Measurements from ENCODE around the gene LHB.
A peak's percentile ranks its signal among the peaks of the same experiment; 100 is the strongest.
"Not testable (repeated sequence)": the region's sequence is repeated elsewhere in the genome, so short reads cannot be mapped to it uniquely, and the experiment has no call there.

The LHB gene

GRCh38 chr19:49038111-49038510 is 21.2 kb upstream of the LHB start:
- not testable (repeated sequence) for DNase-seq

- DNase-seq: peak in 1 of 5 experiments; percentile 60
Measured at GRCh38 chr19:49036815-49037214, 19.9 kb upstream of the LHB start, which contains the start of gene CGB1. CGB1 (minus strand) TSS chr19:49036895; CDS start chr19:49036711, 184 bp downstream.

- DNase-seq: peak in 4 of 5 experiments; percentile 32 to 77 (median 42)
Measured at GRCh38 chr19:49031642-49032301, 14.9 kb upstream of the LHB start, which contains the start of gene CGB2. CGB2 (plus strand) TSS chr19:49031890; CDS start chr19:49032096, 206 bp downstream.

GRCh38 chr19:49030323-49030722 is 13.4 kb upstream of the LHB start:
- DNase-seq: not testable (repeated sequence)

GRCh38 chr19:49029749-49030148 is 12.9 kb upstream of the LHB start:
- DNase-seq: not testable (repeated sequence)

GRCh38 chr19:49028686-49029085 is 11.8 kb upstream of the LHB start:
- not testable (repeated sequence) for DNase-seq

GRCh38 chr19:49025599-49025998 is 8.7 kb upstream of the LHB start:
- not testable (repeated sequence) for DNase-seq

- not testable (repeated sequence) for DNase-seq
Measured at GRCh38 chr19:49025088-49025487, 8.2 kb upstream of the LHB start.

- DNase-seq: not testable (repeated sequence)
Measured at GRCh38 chr19:49024233-49024632, 7.3 kb upstream of the LHB start, which contains the start of gene CGB3. CGB3 (minus strand) TSS chr19:49024333; CDS start chr19:49023971, 362 bp downstream.

- DNase-seq: no peak
Measured at GRCh38 chr19:49022116-49022515, 5.2 kb upstream of the LHB start.

GRCh38 chr19:49020931-49021895 is 4.3 kb upstream of the LHB start:
- peak in 1 of 5 experiments; percentile 12 for DNase-seq

- DNase-seq: no peak
Measured at GRCh38 chr19:49020342-49020741, 3.5 kb upstream of the LHB start.

GRCh38 chr19:49019242-49019932 is 2.5 kb upstream of the LHB start:
- DNase-seq: peak; percentile 41 to 58 (median 50)

- DNase-seq: peak in 2 of 5 experiments; percentile 33 to 45
Measured at GRCh38 chr19:49018388-49019241, 1.7 kb upstream of the LHB start.

- DNase-seq: peak; percentile 48 to 73 (median 59)
Measured at GRCh38 chr19:49017666-49018351, 918 bp upstream of the LHB start.

GRCh38 chr19:49016067-49016839 is 638 bp downstream of the LHB start:
- no peak for DNase-seq

- no peak for DNase-seq
Measured at GRCh38 chr19:49014870-49015255, 2.0 kb downstream of the LHB start.

GRCh38 chr19:49014123-49014869 is 2.6 kb downstream of the LHB start:
- DNase-seq: no peak

GRCh38 chr19:49011194-49011593 is 5.7 kb downstream of the LHB start:
- DNase-seq: no peak

All from T-helper 2 cell (primary cell).